HG03064 (cell line): Measurements from ENCODE around the gene GGNBP2.
"Not testable (repeated sequence)": the region's sequence is repeated elsewhere in the genome, so short reads cannot be mapped to it uniquely, and the experiment has no call there.

Experiments used
- ATAC-seq: cut with Tn5 transposase; IDR thresholded peaks from one replicate; pipeline ENCODE4 v1.9.1; 2021; ENCODE audit warnings: low read depth; ENCODE audit not compliant: unreplicated experiment

GGNBP2 gene

DNA sequence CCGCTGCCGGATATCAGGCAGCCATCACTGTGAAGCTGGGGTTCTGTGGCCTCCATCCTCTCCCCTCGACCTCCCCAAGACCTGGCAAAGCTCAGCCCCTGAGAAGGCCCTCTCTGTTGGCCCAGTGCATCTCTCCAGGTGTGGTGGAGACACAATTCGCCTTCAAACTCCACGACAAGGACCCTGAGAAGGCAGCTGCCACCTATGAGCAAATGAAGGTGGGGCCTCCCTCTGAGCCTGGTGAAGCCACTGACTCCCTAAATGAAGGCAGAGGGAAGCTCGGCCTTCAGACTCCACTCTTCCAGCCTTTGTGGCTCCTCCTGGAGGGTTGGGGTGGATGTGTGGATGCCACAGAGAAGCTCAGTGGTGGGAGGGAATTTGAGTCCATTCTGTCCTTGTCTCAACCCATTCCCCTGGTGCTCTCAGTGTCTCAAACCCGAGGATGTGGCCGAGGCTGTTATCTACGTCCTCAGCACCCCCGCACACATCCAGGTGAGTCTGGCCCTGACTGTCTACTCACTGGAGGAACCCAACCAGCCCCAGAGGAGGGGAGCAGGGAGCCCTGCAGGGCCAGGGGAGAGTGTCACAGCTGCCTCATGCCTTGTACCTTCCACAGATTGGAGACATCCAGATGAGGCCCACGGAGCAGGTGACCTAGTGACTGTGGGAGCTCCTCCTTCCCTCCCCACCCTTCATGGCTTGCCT, 55.0 kb downstream of the GGNBP2 start:
- no peak for ATAC-seq

DNA sequence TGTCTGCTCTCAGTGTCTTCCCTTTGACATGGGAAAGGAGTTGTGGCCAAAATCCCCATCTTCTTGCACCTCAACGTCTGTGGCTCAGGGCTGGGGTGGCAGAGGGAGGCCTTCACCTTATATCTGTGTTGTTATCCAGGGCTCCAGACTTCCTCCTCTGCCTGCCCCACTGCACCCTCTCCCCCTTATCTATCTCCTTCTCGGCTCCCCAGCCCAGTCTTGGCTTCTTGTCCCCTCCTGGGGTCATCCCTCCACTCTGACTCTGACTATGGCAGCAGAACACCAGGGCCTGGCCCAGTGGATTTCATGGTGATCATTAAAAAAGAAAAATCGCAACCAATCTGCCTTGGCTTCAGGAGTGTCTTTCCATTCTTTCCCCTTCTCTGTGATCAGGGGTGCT, 55.7 kb downstream of the GGNBP2 start:
- ATAC-seq = no peak

DNA sequence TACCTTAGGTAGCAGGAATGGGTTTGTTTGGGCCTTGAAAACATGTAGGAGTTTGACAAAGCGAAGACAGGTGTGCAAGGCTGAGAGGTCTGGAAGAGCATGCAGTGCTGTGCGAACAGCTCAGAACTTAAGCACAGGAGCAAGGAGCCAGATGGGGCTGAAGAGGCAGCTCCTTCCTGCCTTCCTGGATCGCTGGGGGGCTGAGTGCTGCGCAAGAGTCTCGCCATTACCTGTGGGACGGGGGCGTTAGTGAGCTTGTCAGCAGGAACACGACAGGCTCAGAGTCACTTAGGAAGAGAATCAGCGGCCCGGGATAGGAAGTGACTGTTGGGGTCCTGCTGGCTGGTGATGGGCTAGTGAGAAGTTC, 56.2 kb downstream of the GGNBP2 start:
- ATAC-seq = no peak

DNA sequence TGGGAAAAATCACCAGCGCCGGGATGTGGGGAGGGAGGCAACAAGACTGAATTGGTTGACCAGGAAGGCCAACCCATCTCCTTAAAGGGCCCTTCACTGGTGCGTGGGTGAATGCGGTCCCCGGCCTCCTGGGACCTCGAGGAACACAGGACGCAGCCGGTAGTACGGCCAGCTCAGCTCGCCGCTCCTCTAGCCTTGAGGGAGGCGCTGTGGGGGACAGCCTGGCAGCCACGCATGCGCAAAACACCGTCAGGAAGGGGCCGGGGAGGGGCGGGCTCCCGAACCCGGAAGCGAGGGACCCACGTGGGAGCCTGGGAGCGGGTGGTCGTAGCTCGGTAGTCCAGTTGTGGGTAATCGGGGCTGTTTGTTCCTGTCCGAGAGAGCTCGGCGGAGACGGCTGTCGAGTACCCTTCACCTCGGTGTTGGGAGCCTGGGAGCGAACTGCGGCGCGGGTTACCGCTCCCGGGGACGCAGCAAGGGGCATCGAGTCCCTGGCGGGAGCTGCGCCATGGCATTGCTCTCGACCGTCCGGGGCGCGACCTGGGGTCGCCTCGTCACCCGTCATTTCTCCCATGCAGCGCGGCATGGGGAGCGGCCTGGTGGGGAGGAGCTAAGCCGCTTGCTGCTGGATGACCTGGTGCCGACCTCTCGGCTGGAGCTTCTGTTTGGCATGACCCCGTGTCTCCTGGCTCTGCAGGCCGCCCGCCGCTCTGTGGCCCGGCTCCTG, 56.7 kb downstream of the GGNBP2 start, which contains the start of gene MRM1:
TSS of gene MRM1 (plus strand) at position 281 of the 727 bp plus-strand sequence. CDS start at position 509, 228 bp downstream.
- no peak for ATAC-seq

DNA sequence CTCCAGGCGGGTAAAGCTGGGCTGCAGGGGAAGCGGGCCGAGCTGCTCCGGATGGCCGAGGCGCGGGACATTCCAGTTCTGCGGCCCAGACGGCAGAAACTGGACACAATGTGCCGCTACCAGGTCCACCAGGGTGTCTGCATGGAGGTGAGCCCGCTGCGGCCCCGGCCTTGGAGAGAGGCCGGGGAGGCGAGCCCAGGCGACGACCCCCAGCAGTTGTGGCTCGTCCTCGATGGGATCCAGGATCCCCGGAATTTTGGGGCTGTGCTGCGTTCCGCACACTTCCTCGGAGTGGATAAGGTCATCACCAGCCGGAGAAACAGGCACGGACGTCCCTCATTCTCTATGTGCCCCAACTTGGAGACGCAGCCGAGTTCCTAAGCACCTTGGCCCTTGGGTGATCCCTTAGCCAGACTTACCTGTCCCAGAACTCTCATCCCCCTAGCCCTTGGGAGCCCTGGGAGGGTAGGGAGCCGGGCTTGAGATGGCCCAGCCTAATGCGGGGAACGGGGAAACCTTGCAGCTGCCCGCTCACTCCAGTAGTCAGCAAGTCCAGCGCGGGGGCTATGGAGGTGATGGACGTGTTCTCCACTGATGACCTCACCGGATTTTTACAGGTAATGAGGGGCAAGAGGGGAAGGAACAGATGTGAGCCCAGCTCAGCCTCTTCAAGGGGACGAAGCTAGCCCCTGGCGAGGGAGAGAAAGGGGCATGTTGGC, 57.5 kb downstream of the GGNBP2 start:
- no peak for ATAC-seq

DNA sequence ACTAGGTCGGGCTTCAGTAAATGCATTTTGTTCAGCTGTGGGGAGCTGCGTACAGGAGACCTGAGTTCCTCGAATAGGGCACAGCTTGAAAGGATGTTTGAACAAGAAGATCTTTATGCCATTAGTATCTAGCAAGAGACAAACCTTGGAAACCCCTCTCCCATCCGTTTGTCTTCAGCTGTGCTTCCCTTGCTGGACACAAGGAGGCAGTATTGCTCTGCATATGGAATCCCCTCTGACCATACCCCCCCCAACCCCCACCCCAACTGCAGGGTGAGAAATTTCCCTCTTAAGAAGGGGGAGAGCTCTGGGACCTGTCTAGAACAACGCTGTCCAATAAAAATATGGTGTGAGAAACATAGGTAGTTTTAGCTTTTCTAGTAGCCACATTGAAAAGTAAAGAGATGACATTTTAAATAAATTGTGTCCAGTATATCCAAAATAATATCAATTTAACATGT, 58.2 kb downstream of the GGNBP2 start:
- ATAC-seq = no peak

DNA sequence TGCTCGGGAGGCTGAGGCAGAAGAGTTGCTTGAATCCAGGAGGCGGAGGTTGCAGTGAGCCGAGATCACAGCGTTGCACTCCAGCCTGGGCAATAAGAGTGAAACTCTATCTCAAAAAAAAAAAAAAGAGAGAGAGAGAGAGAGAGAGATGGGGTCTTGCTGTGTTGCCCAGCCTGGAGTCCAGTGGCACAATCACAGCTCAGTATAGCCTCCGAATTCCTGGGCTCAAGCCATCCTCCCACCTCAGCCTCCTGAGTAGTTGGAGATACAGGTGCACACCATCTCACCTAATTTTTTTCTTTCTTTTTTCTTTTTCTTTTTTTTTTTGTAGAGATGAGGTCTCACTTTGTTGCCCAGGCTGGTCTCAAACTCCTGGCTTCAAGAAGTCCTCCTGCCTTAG, 60.3 kb downstream of the GGNBP2 start:
- not testable (repeated sequence) for ATAC-seq

DNA sequence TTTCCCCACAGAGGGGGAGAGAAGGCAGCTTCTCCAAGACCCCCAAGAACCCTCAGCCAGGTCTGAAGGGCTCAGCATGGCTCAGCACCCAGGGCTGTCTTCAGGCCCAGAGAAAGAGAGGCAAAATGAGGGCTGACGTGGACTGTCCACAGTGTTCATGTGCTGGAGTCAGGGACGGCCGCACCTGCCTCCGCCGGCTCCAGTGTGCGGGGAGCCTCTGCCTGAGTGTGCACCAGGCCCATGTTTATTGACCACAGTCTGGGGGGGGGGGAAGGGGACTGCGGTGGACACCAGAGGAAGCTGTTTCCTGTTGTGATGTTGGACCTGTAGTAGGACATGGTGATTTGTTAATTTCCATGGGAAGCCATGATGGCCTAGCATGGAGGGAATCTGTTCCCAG, 63.6 kb downstream of the GGNBP2 start:
- no peak for ATAC-seq

DNA sequence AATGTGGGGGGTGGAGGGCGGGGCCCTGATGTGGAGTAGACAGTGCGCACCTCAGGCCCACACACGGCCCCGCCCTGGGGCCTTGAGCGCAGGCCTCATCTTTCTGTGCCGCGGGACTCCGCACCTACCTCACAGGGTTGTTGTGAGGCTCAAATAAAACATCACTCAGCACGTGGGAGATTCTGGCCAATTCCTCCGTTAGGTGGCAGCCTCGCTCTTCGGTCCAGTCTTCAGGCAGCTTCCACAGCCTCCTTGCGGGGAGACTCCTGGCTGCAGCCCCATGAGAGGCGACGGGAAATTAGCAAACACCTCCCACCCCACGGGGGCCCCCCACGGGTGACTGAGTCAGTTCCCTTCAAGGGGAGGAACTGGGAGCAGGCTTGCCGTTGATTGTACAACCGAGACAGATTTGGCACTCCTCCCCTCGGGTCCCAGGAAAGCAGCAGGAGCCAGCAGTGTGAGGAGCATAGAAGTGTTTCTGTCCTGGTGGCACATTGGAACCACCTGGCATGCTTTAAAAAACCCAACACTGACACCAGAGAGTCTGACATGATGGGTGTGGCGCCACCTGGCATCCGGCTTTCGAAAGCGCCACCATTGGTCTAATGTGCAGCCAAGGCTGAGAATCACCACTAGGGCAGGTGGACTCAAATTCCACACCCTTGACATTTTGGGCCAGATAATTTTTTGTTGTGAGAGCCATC, 64.2 kb downstream of the GGNBP2 start:
- ATAC-seq = no peak

DNA sequence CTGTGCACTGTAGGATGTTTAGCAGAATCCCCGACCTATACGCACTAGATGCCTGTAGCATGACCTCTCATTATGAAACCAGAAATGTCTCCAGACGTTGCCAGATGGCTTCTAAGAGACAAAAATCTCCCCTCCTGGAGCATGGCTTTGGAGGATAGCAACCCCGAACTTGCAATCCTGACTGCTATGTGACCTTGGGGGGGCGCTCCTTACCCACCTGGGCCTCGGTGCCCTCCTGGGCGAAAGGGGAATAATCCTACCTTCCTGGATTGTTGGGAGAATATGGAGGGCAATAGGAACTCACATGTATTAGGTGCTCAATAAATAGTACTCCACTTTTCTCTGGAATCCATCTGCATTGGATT, 64.8 kb downstream of the GGNBP2 start:
- no peak for ATAC-seq

DNA sequence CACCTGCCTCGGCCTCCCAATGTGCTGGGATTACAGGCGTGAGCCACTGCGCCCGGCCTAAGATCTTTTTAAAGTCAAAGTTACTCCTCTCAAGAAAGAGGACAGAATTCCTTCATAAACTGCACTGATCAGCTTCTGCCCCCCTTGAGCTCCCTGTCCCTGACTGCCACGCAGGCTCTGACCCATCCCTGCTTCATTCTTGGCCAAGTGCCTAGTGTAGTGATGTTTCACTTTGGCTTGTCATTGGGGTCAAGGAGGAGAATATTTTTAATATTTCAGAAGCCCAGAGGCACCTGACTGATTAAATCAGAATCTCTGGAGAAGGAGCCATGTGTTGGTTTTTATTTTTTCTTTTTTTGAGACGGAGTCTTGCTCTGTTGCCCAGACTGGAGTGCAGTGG, 65.8 kb downstream of the GGNBP2 start:
- no peak for ATAC-seq

DNA sequence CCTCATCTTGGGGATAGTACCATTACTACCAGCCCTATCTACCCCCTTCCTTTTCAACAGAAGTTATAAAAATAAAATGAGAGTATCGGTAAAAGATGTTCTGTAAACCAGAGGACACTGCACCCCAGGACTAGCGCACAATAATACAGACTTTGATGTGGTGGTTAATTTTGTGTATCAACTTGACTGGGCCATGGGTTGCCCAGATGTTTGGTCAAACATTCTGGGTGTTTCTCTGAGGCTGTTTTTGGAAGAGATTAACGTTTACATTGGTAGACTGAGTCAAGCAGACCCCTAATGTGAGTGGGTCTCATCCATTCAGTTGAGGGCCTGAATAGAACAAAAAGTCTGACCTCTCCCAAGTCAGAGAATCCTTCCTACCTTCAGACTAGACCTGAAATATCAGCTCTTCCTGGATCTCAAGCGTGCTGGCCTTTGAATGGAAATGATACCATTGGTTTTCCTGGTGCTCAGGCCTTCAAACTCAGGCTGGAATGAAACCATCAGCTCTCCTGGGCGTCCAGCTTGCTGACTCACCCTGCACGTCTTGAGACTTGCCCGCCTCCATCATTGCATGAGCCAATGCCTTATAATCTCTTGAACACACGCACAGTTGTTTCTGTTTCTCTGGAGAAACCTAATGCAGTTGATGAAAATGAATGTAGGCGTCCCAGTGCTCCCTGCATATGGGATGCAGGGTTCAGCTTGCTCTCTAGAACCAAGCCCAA, 66.8 kb downstream of the GGNBP2 start:
- ATAC-seq = no peak

DNA sequence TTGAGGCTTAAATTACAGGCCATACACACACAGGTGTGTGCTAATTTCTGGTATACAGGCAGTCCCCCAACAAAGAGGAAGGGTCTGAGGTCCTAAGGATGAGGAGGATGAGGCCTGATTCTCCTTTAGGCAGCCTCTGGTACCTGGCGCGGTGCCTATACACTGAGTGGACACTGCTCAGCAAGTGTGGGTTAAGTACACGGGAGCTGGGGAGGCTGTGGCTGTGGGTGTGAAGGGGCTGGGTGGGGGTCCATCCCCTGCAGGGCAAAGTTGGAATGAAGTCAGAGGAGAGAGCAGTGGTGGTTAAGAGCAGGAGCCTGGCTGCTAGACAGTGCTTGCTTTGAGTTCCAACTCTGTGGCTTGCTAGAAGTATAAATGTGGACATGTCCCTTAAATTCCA, 67.6 kb downstream of the GGNBP2 start:
- no peak for ATAC-seq

DNA sequence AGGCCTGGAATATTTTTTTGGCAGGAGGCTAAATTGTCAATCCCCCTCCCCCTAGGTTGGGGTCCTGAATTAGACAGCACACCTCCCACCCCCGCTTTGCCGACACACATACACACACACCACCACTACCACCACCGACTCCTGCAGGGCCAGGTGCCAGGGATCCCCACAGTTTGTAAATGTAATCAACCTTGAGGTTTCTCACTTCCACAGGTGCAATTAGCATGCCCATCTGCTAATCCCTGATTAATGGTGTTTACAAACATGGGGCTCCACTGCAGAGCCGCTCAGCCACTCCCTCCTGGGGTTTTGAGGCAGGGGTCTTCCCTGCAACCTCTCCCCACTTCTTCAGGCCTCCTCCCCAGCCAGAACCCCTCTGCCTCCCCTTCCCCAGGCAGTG, 68.4 kb downstream of the GGNBP2 start:
- ATAC-seq = no peak

DNA sequence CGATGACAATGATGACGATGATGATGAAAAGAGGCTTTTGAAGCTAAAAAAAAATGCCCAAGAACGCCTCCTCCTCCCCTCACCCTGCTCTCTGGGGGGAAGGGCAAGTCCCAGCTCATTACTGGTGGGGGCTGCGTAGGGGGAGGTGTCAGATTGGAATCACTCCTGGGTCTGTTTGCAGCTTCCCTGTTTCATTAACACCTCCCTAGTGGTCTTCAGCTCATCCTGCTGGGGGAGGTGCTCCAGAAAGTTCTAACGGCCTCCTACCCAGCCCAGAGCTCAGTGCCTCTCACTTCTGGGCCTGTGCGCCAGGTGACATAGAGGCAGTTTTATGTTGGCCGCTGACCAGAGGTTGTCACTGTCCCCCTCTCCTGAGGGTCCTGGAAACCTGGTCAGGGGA, 69.4 kb downstream of the GGNBP2 start:
- ATAC-seq = no peak

DNA sequence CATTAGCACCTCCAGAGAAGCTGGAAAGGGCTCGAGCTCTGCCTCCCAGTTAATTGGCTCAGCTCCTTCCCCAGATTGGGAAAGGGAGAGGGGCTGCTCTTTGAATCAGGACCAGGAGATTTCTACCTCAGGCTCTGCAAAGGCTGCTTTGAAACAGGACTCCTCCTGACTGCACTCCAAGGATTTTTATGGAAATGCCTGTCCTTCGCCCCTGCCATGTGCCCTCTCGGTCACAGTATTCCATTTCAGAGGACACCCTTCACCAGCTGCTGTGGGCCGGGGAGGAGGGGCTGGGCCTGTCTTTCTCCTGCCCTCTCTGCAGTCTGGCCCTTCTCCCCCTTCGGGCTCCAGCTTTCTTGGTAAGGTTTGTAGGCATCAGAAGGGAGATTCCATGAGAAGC, 70.2 kb downstream of the GGNBP2 start:
- no peak for ATAC-seq

DNA sequence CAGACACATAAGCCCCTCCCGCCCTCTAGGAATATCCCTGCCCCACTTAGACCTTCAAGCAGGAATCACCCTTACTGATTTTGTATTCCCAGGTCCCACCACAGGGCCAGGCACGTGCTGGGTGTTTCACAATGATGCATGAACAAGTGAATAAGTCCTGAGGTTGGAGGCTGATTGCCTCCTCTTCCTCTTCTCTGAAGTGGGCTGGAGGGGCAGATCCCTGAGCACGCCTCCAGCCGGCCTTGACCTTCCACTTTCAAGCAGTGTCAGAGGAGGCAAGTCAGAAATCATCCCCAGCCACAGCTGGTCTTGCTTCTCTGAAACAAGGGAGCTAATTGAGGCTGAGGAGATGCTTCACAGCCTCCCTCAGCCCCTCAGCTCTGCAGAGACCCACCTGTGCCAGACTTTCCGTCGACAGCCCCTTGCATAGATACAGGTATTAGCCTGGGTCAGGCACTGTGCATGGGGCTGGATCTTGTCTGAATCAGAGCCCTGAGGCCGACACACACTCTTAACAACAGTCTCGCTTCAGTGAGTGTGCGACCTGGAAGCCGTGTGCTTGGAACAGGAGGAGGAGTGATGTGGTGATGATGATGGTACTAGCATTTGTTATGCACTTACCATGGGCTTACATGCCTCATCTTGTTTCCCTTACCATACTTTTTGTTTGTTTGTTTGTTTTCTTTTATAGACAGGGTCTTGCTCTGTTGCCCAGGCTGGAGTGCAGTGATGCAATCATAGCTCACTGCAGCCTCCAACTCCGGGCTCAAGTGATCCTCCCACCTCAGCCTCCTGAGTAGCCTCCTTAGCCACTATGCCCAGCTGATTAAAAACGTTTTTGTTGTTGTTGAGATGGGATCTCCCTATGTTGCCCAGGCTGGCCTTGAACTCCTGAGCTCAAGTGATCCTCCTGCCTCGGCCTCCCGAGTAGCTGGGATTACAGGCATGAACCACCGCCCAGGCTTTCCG, 71.6 kb downstream of the GGNBP2 start:
- ATAC-seq = no peak

DNA sequence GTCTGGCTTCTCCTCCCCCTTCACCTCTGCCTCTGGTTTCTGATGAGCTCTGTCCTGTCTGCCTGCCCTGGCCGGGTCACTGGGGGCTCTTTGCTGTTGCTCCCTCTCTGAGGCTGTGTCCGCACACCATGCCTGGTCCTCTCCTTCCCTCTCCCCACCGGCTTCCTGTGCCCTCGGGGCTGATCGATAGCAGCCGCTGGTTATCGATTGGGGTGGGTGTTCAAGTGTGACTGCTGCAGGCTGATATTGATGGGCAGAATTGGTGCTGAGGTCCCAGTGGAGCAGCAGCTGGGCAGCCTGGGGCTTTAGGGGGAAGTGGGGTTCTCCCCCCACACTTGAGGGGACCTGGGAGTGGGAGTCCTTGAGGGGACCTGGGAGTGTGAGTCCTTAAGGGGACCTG, 73.1 kb downstream of the GGNBP2 start:
- no peak for ATAC-seq

DNA sequence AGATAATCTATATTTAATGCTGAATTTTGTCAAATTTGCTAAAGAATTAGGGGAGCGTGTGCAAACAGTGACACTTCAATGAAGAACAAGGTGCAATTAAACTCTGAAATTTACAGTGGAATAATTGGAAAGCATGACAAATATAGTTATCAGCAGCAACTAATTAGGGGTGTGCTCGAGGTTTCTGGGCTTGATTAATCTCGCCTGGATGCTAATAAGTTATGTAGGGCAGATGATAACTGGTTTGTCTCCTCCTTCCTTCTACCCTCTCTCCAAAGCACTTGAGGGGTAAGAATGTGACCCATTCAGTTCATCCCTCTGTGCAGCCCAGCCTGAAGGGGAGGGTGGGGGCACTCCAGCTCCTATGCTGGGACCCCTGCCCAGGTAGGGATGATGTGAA, 78.6 kb downstream of the GGNBP2 start:
- ATAC-seq = no peak
